ENCODE results near the gene SMIM35.

- no peak for TF ChIP-seq POLR2AphosphoS5 (IDR thresholded peaks at IDR 0.05; ENCODE audit: borderline replicate concordance, low read depth, low read length)
- TF ChIP-seq EZH2 (IDR thresholded peaks at IDR 0.05), result no peak
These were observed 119.9 kb downstream of the SMIM35 start for GRCh38 chr11:117966908-117967307.
